Lung microvascular endothelial cell (primary cell): ENCODE data around the gene KRT80. TPM values are rescaled to one million over a fixed set of nuclear protein-coding genes. Genes with fewer than 3 reads are reported as not detected.

Experiments used
- DNase-seq, 2 donors: peaks; one replicate each; pipeline versions ENCODE4 v3.0.0 to v3.0.0-alpha.2; 2010; ENCODE audit warnings: low read depth in 2 of 2
- total RNA-seq: library from RNA; depleted of rRNA; stranded (reverse); fragments of >200 nt; gene quantifications from 2 replicates; pipeline ENCODE4 v1.2.1, GENCODE V29; 2014

The KRT80 gene
- total RNA-seq, 1 donor from 2014 or later: 0.20 TPM

- DNase-seq: no peak
Observed at GRCh38 chr12:52156311-52156710, 35.5 kb downstream of the KRT80 start.

- peak in 1 of 2 donors; percentile 70 for DNase-seq
Observed at GRCh38 chr12:52155048-52155868, 36.6 kb downstream of the KRT80 start.

GRCh38 chr12:52152905-52153317, 38.9 kb downstream of the KRT80 start:
- no peak for DNase-seq

- DNase-seq: peak; percentile 74 to 75
Observed at GRCh38 chr12:52151837-52152783, 39.7 kb downstream of the KRT80 start.

- no peak for DNase-seq
Observed at GRCh38 chr12:52151153-52151836, 40.5 kb downstream of the KRT80 start.

GRCh38 chr12:52149651-52150241, 42.1 kb downstream of the KRT80 start:
- peak in 1 of 2 donors; percentile 33 for DNase-seq

- DNase-seq: no peak
Observed at GRCh38 chr12:52149182-52149641, 42.6 kb downstream of the KRT80 start.

GRCh38 chr12:52148464-52149181, 43.2 kb downstream of the KRT80 start:
- DNase-seq: no peak

GRCh38 chr12:52147964-52148463, 43.8 kb downstream of the KRT80 start:
- no peak for DNase-seq

- DNase-seq: peak; percentile 90 to 98
Observed at GRCh38 chr12:52147367-52147963, 44.3 kb downstream of the KRT80 start.

- no peak for DNase-seq
Observed at GRCh38 chr12:52146822-52147366, 44.9 kb downstream of the KRT80 start.

- no peak for DNase-seq
Observed at GRCh38 chr12:52146089-52146821, 45.6 kb downstream of the KRT80 start.

- no peak for DNase-seq
Observed at GRCh38 chr12:52145228-52146088, 46.4 kb downstream of the KRT80 start.

- DNase-seq: no peak
Observed at GRCh38 chr12:52144512-52145227, 47.1 kb downstream of the KRT80 start.

GRCh38 chr12:52142431-52142830, 49.4 kb downstream of the KRT80 start:
- no peak for DNase-seq

GRCh38 chr12:52141875-52142274, 49.9 kb downstream of the KRT80 start:
- DNase-seq: no peak

- no peak for DNase-seq
Observed at GRCh38 chr12:52141306-52141705, 50.5 kb downstream of the KRT80 start.
